Small intestine (tissue), 7 donors: ENCODE results near the gene RCAN1. TPM values are rescaled to one million over a fixed set of nuclear protein-coding genes. Genes with fewer than 3 reads are reported as not detected.

Experiments used
- DNase-seq, 2 donors: peaks; one replicate each; pipeline versions ENCODE4 v3.0.0 to v3.0.0-alpha.2; 2013
- FAIRE-seq: peaks from 2 replicates; lab custom pipeline; 2012; peaks lifted over from hg19 to GRCh38; lab: Jason Lieb, UNC
- H3K27ac ChIP-seq, 3 donors: one replicate each; pipeline ENCODE4 v1.5.1; 2013; ENCODE audit warnings: low read length in 2 of 3, mild to moderate bottlenecking in 2 of 3, control low read depth in 1 of 3, inconsistent platforms in 1 of 3, low read depth in 1 of 3, moderate library complexity in 1 of 3
- H3K27me3 ChIP-seq, 3 donors: one replicate each; pipeline ENCODE4 v1.6.1; 2013; ENCODE audit warnings: low read length in 3 of 3, inconsistent platforms in 1 of 3; ENCODE audit not compliant: control insufficient read depth in 3 of 3, insufficient read depth in 3 of 3
- H3K36me3 ChIP-seq, 3 donors: one replicate each; pipeline ENCODE4 v1.6.1; 2013; ENCODE audit warnings: low read length in 3 of 3, inconsistent platforms in 1 of 3, low read depth in 1 of 3, mild to moderate bottlenecking in 1 of 3, moderate library complexity in 1 of 3; ENCODE audit not compliant: control insufficient read depth in 3 of 3, insufficient read depth in 2 of 3
- H3K4me1 ChIP-seq, 3 donors: one replicate each; pipeline ENCODE4 v1.6.1; 2013; ENCODE audit warnings: low read length in 2 of 3, inconsistent platforms in 1 of 3, low read depth in 1 of 3, mild to moderate bottlenecking in 1 of 3, moderate library complexity in 1 of 3; ENCODE audit not compliant: control insufficient read depth in 3 of 3, insufficient read depth in 2 of 3
- H3K4me3 ChIP-seq, 3 donors: one replicate each; pipeline ENCODE4 v1.5.1; 2013; ENCODE audit warnings: low read length in 3 of 3, control low read depth in 1 of 3, inconsistent platforms in 1 of 3, low read depth in 1 of 3, mild to moderate bottlenecking in 1 of 3, moderate library complexity in 1 of 3
- H3K9me3 ChIP-seq, 2 donors: one replicate each; pipeline ENCODE4 v1.6.1; 2013; ENCODE audit warnings: low read depth in 1 of 2, low read length in 1 of 2; ENCODE audit not compliant: control insufficient read depth in 2 of 2, insufficient read depth in 1 of 2
- WGBS, 3 donors: extraction: QIAGEN DNeasy Blood & Tissue Kit; methylation state at CpG; one replicate each; pipeline ENCODE4 v1.1.7; 2013; 5-methylcytosine and 5-hydroxymethylcytosine counted together
- polyA plus RNA-seq, 4 donors: library from polyadenylated mRNA; stranded (reverse) in 3 of 4; unstranded in 1 of 4; fragments of 200-250 nt in 3 of 4; fragments of 120-200 nt in 1 of 4; gene quantifications; one replicate each; pipeline versions ENCODE4 v1.2.1 to v1.2.3, GENCODE V29; 2013
- donor health status: healthy with polysubstance abuse.
- donor health status: control.
- donor health status: control.
- donor health status: Bipolar disorder and iron deficiency.
- donor health status: healthy.

Gene RCAN1
- polyA plus RNA-seq, 4 donors, result 23.6 to 46.8 (median 35.3) TPM

DNA sequence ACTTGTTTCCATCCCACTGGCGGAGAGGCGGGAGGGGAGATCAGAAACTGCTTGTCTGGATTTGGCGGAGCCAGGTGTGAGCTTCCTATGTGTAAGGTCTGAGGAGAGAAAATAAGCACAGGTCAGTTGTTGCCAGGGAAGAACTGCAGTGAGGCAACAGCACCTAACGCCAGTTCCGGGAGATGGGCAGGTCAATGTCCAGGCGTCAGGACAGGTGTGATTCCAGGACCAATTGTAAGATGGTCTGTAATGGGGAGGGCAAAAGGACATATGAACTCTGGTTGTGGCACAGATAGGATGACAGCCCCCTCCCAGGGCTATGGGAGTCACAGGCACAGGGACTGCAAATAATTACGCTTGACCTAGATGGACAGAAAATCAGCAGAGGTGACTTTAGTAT lies 93.4 kb downstream of the RCAN1 start:
- H3K4me1 ChIP-seq, result peaks cover 10 to 55% (median 11%) of the 10 kb centered on the region in 3 donors
- no peaks in the 10 kb centered on the region for H3K27me3 ChIP-seq
- DNase-seq (peak; percentile 52 to 57), FAIRE-seq (no peak)
- no peak overlapping the region for H3K4me3 ChIP-seq
- WGBS, 3 donors, result 68 to 88% (median 87%) methylated on average over 7 of the region's 7 CpGs
- H3K9me3 ChIP-seq, result no peaks in the 10 kb centered on the region
- H3K27ac ChIP-seq, result peak overlapping the region; percentile 77 to 93 (median 81)
- peaks cover 0 to 53% (median 12%) of the 10 kb centered on the region in 3 donors for H3K36me3 ChIP-seq

DNA sequence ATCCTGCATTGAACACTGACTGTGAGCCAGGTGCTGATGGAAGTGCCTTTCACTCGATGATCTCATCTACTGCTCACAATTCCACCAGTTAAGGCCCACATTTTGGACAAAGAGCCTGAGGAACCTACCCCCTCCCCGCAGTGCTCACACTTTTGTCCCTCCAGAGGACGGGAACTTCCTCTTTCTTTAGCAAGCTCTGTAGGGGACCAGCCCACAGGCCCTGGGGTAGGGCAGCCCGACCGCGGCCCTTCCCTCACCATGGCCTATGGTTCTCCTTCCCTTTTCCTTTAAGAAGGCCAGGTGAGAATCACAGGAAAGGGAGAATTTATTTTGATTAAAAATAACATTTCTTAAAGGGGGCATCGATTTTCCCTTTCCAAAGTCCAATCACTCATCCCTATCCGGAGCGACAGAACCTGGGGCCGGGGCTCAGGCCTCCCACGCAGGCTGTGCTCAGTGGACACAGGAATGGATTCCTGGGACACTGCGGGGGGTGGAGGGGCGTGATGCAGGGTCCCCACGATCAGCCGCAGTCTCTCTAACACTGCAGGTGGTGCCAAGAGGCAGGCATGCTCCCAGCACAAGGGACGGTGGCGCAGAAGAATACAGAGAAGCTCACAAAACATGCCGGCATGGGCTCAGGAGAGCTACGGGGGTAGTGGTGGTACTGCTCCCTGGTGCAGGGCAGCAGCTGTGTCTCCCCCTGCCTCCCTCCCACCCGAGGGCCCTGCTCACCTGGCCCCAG lies 94.0 kb downstream of the RCAN1 start:
- 88 to 95% (median 90%) methylated on average over 20 of the region's 20 CpGs for WGBS, 3 donors
- no peak overlapping the region for H3K4me3 ChIP-seq
- no peaks in the 10 kb centered on the region for H3K9me3 ChIP-seq
- FAIRE-seq, result no peak
- H3K27ac ChIP-seq, result peak overlapping the region in 2 of 3 donors; percentile 77 to 93
- H3K27me3 ChIP-seq, result no peaks in the 10 kb centered on the region
- peaks cover 0 to 53% (median 12%) of the 10 kb centered on the region in 3 donors for H3K36me3 ChIP-seq
- peaks cover 10 to 51% (median 11%) of the 10 kb centered on the region in 3 donors for H3K4me1 ChIP-seq
- no peak for DNase-seq

DNA sequence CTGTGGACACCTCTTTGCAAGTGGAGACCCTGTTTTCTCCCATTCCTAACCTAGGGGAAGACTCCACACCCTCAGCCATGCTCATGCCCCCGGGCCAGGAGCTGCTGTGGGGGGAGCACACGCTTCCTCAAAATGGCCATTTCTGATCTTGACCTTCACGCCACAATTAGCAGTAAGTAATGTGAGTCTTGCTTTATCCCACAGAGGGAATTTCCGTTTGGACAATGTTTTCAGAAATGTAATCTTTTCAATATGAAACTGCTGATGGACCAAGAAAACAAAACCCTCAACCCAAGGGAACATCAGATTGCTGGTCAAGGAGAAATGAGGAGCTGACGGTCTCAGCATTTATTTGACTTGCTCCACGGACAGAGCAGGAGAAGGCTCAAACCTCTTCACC lies 94.6 kb downstream of the RCAN1 start:
- peak overlapping the region in 1 of 3 donors; percentile 32 for H3K27ac ChIP-seq

DNA sequence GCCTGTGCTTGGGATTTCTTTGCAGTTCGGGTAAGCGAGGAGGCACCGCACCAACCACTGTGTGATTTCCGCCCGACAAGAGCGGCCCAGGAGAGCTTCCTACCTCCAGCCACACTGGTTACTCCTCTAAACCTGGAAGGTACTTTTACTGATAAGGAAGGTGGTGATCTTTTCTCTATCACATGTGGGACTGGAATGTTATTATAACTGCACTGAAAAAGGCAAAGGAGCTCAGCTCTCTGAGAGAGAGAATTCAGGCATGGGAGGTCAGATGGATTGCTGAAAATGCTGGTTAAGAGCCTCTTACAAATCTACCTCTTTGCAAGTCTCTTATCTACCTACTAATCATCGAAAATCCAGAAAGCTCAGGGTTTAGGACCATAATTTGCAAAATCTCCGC lies 95.2 kb downstream of the RCAN1 start:
- H3K4me3 ChIP-seq, result no peak overlapping the region
- FAIRE-seq, result no peak

More for the DNA sequence above, 94.6 kb downstream of the RCAN1 start:
- no peak overlapping the region for H3K4me3 ChIP-seq
- DNase-seq (no peak), FAIRE-seq (no peak)
- WGBS, 3 donors, result 88 to 96% (median 88%) methylated on average over 6 of the region's 6 CpGs
- H3K9me3 ChIP-seq, result no peaks in the 10 kb centered on the region
- no peaks in the 10 kb centered on the region for H3K27me3 ChIP-seq
- peaks cover 10 to 45% (median 11%) of the 10 kb centered on the region in 3 donors for H3K4me1 ChIP-seq
- peaks cover 0 to 53% (median 12%) of the 10 kb centered on the region in 3 donors for H3K36me3 ChIP-seq

GRCh38 chr21:34519016-34519415 lies 95.9 kb downstream of the RCAN1 start:
- Histone ChIP-seq H3K4me1 (peaks cover 8 to 35% (median 10%) of the 10 kb centered on the region in 3 donors), H3K27ac (no peak overlapping the region), H3K36me3 (peaks cover 0 to 50% (median 12%) of the 10 kb centered on the region in 3 donors), H3K9me3 (no peaks in the 10 kb centered on the region), H3K4me3 (no peak overlapping the region), H3K27me3 (no peaks in the 10 kb centered on the region)
- no peak for FAIRE-seq
- no peak for DNase-seq
- WGBS, 3 donors, result 87 to 92% (median 88%) methylated on average over 4 of the region's 4 CpGs

More for the DNA sequence above, 95.2 kb downstream of the RCAN1 start:
- no peaks in the 10 kb centered on the region for H3K27me3 ChIP-seq
- DNase-seq, result no peak
- no peaks in the 10 kb centered on the region for H3K9me3 ChIP-seq
- 90 to 98% (median 97%) methylated on average over 8 of the region's 8 CpGs for WGBS, 3 donors
- H3K27ac ChIP-seq, result no peak overlapping the region
- peaks cover 0 to 50% (median 12%) of the 10 kb centered on the region in 3 donors for H3K36me3 ChIP-seq
- H3K4me1 ChIP-seq, result peaks cover 10 to 40% (median 10%) of the 10 kb centered on the region in 3 donors

GRCh38 chr21:34518301-34518700 lies 96.6 kb downstream of the RCAN1 start:
- Histone ChIP-seq H3K9me3 (no peaks in the 10 kb centered on the region), H3K36me3 (peaks cover 0 to 50% (median 12%) of the 10 kb centered on the region in 3 donors), H3K4me3 (no peak overlapping the region), H3K27ac (no peak overlapping the region), H3K27me3 (no peaks in the 10 kb centered on the region), H3K4me1 (peaks cover 8 to 28% (median 10%) of the 10 kb centered on the region in 3 donors)
- WGBS, 3 donors, result 89 to 95% (median 93%) methylated on average over 5 of the region's 5 CpGs
- DNase-seq (no peak), FAIRE-seq (no peak)

GRCh38 chr21:34517491-34518245 lies 97.2 kb downstream of the RCAN1 start:
- Histone ChIP-seq H3K27me3 (no peaks in the 10 kb centered on the region), H3K36me3 (peaks cover 0 to 45% (median 12%) of the 10 kb centered on the region in 3 donors), H3K4me1 (peaks cover 7 to 22% (median 7%) of the 10 kb centered on the region in 3 donors), H3K4me3 (no peak overlapping the region), H3K27ac (no peak overlapping the region), H3K9me3 (no peaks in the 10 kb centered on the region)
- 87 to 91% (median 91%) methylated on average over 22 of the region's 22 CpGs for WGBS, 3 donors
- DNase-seq, result peak in 1 of 2 donors; percentile 12
- no peak for FAIRE-seq

DNA sequence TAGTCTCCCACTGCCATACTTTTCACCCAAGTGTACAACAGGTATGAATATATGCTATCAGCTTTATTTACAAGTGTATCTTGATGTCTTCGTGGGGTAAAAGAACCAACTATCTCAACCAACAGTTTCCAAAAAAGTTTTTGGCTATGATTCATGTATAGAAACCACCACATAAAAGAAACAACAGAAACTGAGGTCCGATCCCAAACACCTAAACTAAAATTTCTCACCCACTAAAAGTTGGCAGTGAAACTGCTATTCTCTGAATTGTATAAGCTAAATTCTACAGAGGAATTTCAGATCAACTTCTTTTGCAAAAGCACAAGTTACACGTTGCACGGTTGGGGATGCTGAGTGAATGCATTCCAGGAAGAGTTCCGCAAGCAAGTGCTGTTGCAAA lies 97.9 kb downstream of the RCAN1 start:
- no peaks in the 10 kb centered on the region for H3K27me3 ChIP-seq
- H3K4me3 ChIP-seq, result no peak overlapping the region
- DNase-seq (no peak), FAIRE-seq (no peak)
- H3K27ac ChIP-seq, result no peak overlapping the region
- H3K4me1 ChIP-seq, result peaks cover 4 to 16% (median 5%) of the 10 kb centered on the region in 3 donors
- WGBS, 3 donors, result 77 to 90% (median 84%) methylated on average over 5 of the region's 5 CpGs
- no peaks in the 10 kb centered on the region for H3K9me3 ChIP-seq
- H3K36me3 ChIP-seq, result peaks cover 0 to 40% (median 12%) of the 10 kb centered on the region in 3 donors
